ENCODE measurements around the gene C6orf132. TPM values are rescaled to one million over a fixed set of nuclear protein-coding genes. Genes with fewer than 3 reads are reported as not detected.
A peak's percentile ranks its signal among the peaks of the same experiment; 100 is the strongest.

C6orf132 gene
- total and polyA plus RNA-seq, 9 of the 15 experiments (the other 6 are each of a cell fraction or from before 2014, with no cell fraction given): 0.06 to 0.35 (median 0.14) TPM

- 19% methylated on average over 4 of the region's 4 CpGs for WGBS (ENCODE audit: insufficient coverage, low coverage, missing lambda C conversion rate)
- intact Hi-C loops (cut with micrococcal nuclease): no loop called here
- no TSS peak for BruUV-seq (replicated peaks)
- no peak overlapping the region for H3K4me3 ChIP-seq
- H3K27me3 ChIP-seq (ENCODE audit: control insufficient read depth in 2 of 2, insufficient read depth in 2 of 2, low read length in 2 of 2): peaks cover 3 to 29% of the 10 kb centered on the region in 2 experiments; a peak in 4 of 5 replicates
- H3K79me2 ChIP-seq (ENCODE audit: control insufficient read depth, insufficient read depth, low read length): no peaks in the 10 kb centered on the region
- H3K9me1 ChIP-seq (ENCODE audit: control insufficient read depth, insufficient read depth, low read length): no peaks in the 10 kb centered on the region
- H2AFZ ChIP-seq (ENCODE audit: low read depth, low read length): no peak overlapping the region
- no peaks in the 10 kb centered on the region for H3K9me3 ChIP-seq (replicated peaks; ENCODE audit: control insufficient read depth, insufficient read depth, low read depth, low read length)
- no peaks in the 10 kb centered on the region; the same call in 2 of the 3 replicates for H3K36me3 ChIP-seq (ENCODE audit: control insufficient read depth, insufficient read depth, low read length)
- in situ Hi-C loops (cut with MboI): no loop called here
- TF ChIP-seq ZKSCAN3 (CRISPR knock-in tag; IDR thresholded peaks at IDR 0.05) (no peak), CEBPG (CRISPR knock-in tag; IDR thresholded peaks at IDR 0.05) (0 out of 2 replicates have a peak, but pooled peaks have one; percentile 52), CEBPG (tag; conservative IDR thresholded peaks at IDR 0.05 in 1 of 2, IDR thresholded peaks at IDR 0.05 in 1 of 2) (0 out of 4 replicates have a peak, but pooled peaks of 1 of the 2 experiments have one; percentile 7)
- ChIA-PET POLR2A (interaction anchor here (0.6 to 0.9 kb wide), 3 partner anchors 68 to 380 kb away, joined by 3 to 4 read pairs (median 3); no protein-coding TSS in a partner anchor), CTCF (ENCODE audit: low intra/inter-chr PET ratio) (no interaction called here)
- DNase-seq (ENCODE audit: extremely low read depth in 1 of 4, low spot score in 3 of 4) (no peak), FAIRE-seq (no peak), ATAC-seq (no peak)
- no peaks in the 10 kb centered on the region for H4K20me1 ChIP-seq (replicated peaks; ENCODE audit: control insufficient read depth, insufficient read depth, low read length)
- H3K4me1 ChIP-seq (replicated peaks in 1 of 2; ENCODE audit: control insufficient read depth in 2 of 2, insufficient read depth in 2 of 2, low read length in 2 of 2): peaks cover 0 to 7% of the 10 kb centered on the region in 2 experiments; a peak in 3 of 5 replicates
- H3K27ac ChIP-seq (ENCODE audit: extremely low read depth, low read depth, low read length): no peak overlapping the region
- 0 out of 4 replicates have a peak overlapping the region, but pooled peaks of 1 of the 2 experiments have one; percentile 13 for H3K9ac ChIP-seq (ENCODE audit: insufficient read depth in 1 of 2, low read depth in 2 of 2, low read length in 2 of 2)
- no peak overlapping the region for H3K4me2 ChIP-seq (ENCODE audit: insufficient read depth, low read length)
Observed at GRCh38 chr6:42155293-42155692, 12.9 kb upstream of the C6orf132 start.

GRCh38 chr6:42154461-42155209, 12.2 kb upstream of the C6orf132 start:
- Histone ChIP-seq H3K9ac (ENCODE audit: insufficient read depth in 1 of 2, low read depth in 2 of 2, low read length in 2 of 2) (no peak overlapping the region), H2AFZ (ENCODE audit: low read depth, low read length) (no peak overlapping the region), H4K20me1 (replicated peaks; ENCODE audit: control insufficient read depth, insufficient read depth, low read length) (no peaks in the 10 kb centered on the region), H3K79me2 (ENCODE audit: control insufficient read depth, insufficient read depth, low read length) (no peaks in the 10 kb centered on the region), H3K4me1 (replicated peaks in 1 of 2; ENCODE audit: control insufficient read depth in 2 of 2, insufficient read depth in 2 of 2, low read length in 2 of 2) (peaks cover 0 to 7% of the 10 kb centered on the region in 2 experiments; a peak in 3 of 5 replicates), H3K27me3 (ENCODE audit: control insufficient read depth in 2 of 2, insufficient read depth in 2 of 2, low read length in 2 of 2) (peaks cover 4 to 25% of the 10 kb centered on the region in 2 experiments; a peak in 4 of 5 replicates), H3K4me3 (no peak overlapping the region), H3K27ac (ENCODE audit: extremely low read depth, low read depth, low read length) (no peak overlapping the region), H3K9me3 (replicated peaks; ENCODE audit: control insufficient read depth, insufficient read depth, low read depth, low read length) (no peaks in the 10 kb centered on the region), H3K36me3 (ENCODE audit: control insufficient read depth, insufficient read depth, low read length) (no peaks in the 10 kb centered on the region; the same call in 2 of the 3 replicates), H3K4me2 (ENCODE audit: insufficient read depth, low read length) (no peak overlapping the region), H3K9me1 (ENCODE audit: control insufficient read depth, insufficient read depth, low read length) (no peaks in the 10 kb centered on the region)
- ChIA-PET CTCF (ENCODE audit: low intra/inter-chr PET ratio) (no interaction called here), POLR2A (interaction anchor here (0.6 to 0.9 kb wide), 4 partner anchors 11 to 379 kb away, joined by 3 to 4 read pairs (median 4); no protein-coding TSS in a partner anchor)
- TF ChIP-seq ZEB2 (IDR thresholded peaks at IDR 0.05) (peak; percentile 24; the same call in 1 of the 2 replicates), SAFB (IDR thresholded peaks at IDR 0.05; ENCODE audit: borderline replicate concordance, low read depth, low read length) (no peak), ETS2 (tag; IDR thresholded peaks at IDR 0.05; ENCODE audit: borderline replicate concordance, poor library complexity, severe bottlenecking) (no peak), DACH1 (IDR thresholded peaks at IDR 0.05; ENCODE audit: partially characterized antibody) (peak; percentile 97), ZBTB2 (IDR thresholded peaks at IDR 0.05) (0 out of 2 replicates have a peak, but pooled peaks have one; percentile 32)
- intact Hi-C loops (cut with micrococcal nuclease): no loop called here
- FAIRE-seq: no peak
- in situ Hi-C loops (cut with MboI): no loop called here
- no peak for ATAC-seq
- no TSS peak for BruUV-seq (replicated peaks)
- DNase-seq (ENCODE audit: extremely low read depth in 1 of 4, low spot score in 3 of 4): no peak

All from K562 (cell line).